IMR-90 (cell line): ENCODE data around the gene RHOH. TPM values are rescaled to one million over a fixed set of nuclear protein-coding genes. Genes with fewer than 3 reads are reported as not detected.

Experiments used
- ATAC-seq: fragments of 200-7000 bp; cut with Tn5 transposase; 2 replicates; pipeline ENCODE4 v1.9.1; 2020; ENCODE audit warnings: low read depth, mild to moderate bottlenecking, moderate library complexity
- BruUV-seq: library from RNA; stranded (reverse); fragments of 400-500 nt; replicated peaks from 2 replicates; lab custom pipeline; 2021; lab: Mats Ljungman, UMichigan
- CTCF ChIA-PET: fragments of 300-600 bp; formaldehyde crosslinking; extraction: SDS; loops from one replicate; lab custom pipeline; 2021; ENCODE audit warnings: antibody characterized with exemption; lab: Yijun Ruan, JAX
- POLR2A ChIA-PET: fragments of 300-600 bp; sonication (Branson Sonifier 250); formaldehyde crosslinking; loops from one replicate; lab custom pipeline; 2022; ENCODE audit warnings: antibody characterized with exemption; ENCODE audit not compliant: unreplicated experiment; lab: Charles Lee
- DNase-seq: peaks from one replicate; pipeline ENCODE4 v3.0.0; 2013
- H2AFZ ChIP-seq: replicated peaks from 2 replicates; pipeline ENCODE3; 2013; ENCODE audit warnings: low read length, mild to moderate bottlenecking; ENCODE audit not compliant: poor library complexity
- H2AK5ac ChIP-seq: 2 replicates; pipeline ENCODE4 v1.6.1; 2013; ENCODE audit warnings: low read depth, low read length, inconsistent platforms
- H2AK9ac ChIP-seq: replicated peaks from 2 replicates; pipeline ENCODE3; 2013; ENCODE audit warnings: mild to moderate bottlenecking, low read depth, low read length, moderate library complexity; ENCODE audit not compliant: poor library complexity
- H2BK120ac ChIP-seq: 2 replicates; pipeline ENCODE4 v1.6.1; 2013; ENCODE audit warnings: low read depth, low read length, inconsistent platforms
- H2BK15ac ChIP-seq: 3 replicates; pipeline ENCODE4 v1.6.1; 2013; ENCODE audit warnings: low read depth, low read length, inconsistent platforms
- H2BK20ac ChIP-seq: 2 replicates; pipeline ENCODE4 v1.6.1; 2013; ENCODE audit warnings: low read depth, mild to moderate bottlenecking, inconsistent platforms, low read length, moderate library complexity
- H2BK5ac ChIP-seq: 2 replicates; pipeline ENCODE4 v1.6.1; 2013; ENCODE audit warnings: mild to moderate bottlenecking, low read depth, low read length, inconsistent platforms; ENCODE audit not compliant: poor library complexity, severe bottlenecking
- H3K14ac ChIP-seq: replicated peaks from 2 replicates; pipeline ENCODE4 v1.6.1; 2013; ENCODE audit warnings: low read depth, low read length, inconsistent platforms
- H3K18ac ChIP-seq: 2 replicates; pipeline ENCODE4 v1.6.1; 2013; ENCODE audit warnings: low read depth, low read length, control low read depth
- H3K23ac ChIP-seq: 2 replicates; pipeline ENCODE4 v1.6.1; 2013; ENCODE audit warnings: low read depth, low read length, inconsistent platforms
- H3K27ac ChIP-seq: 2 replicates; pipeline ENCODE4 v1.5.1; 2013; ENCODE audit warnings: mild to moderate bottlenecking, control low read depth, low read length; ENCODE audit not compliant: insufficient read depth
- H3K27me3 ChIP-seq: 2 replicates; pipeline ENCODE4 v1.6.1; 2013; ENCODE audit warnings: low read length; ENCODE audit not compliant: control insufficient read depth, insufficient read depth
- H3K36me3 ChIP-seq: 2 replicates; pipeline ENCODE4 v1.6.1; 2013; ENCODE audit warnings: low read length, mixed read lengths; ENCODE audit not compliant: control insufficient read depth, insufficient read depth
- H3K4ac ChIP-seq: 2 replicates; pipeline ENCODE4 v1.6.1; 2013; ENCODE audit warnings: low read depth, low read length, inconsistent platforms
- H3K4me1 ChIP-seq: 2 replicates; pipeline ENCODE4 v1.6.1; 2013; ENCODE audit warnings: low read length, mixed read lengths; ENCODE audit not compliant: control insufficient read depth, insufficient read depth
- H3K4me2 ChIP-seq: 2 replicates; pipeline ENCODE4 v1.6.1; 2013; ENCODE audit warnings: low read depth, mild to moderate bottlenecking, control low read depth, low read length, moderate library complexity
- H3K4me3 ChIP-seq: 2 replicates; pipeline ENCODE4 v1.5.1; 2013; ENCODE audit warnings: low read depth, mild to moderate bottlenecking, control low read depth, low read length, moderate library complexity; ENCODE audit not compliant: insufficient read depth
- H3K56ac ChIP-seq: 2 replicates; pipeline ENCODE4 v1.6.1; 2013; ENCODE audit warnings: low read length, inconsistent platforms; ENCODE audit not compliant: insufficient read depth; ENCODE audit errors: extremely low read depth
- H3K79me1 ChIP-seq, 2 experiments: 2 replicates each; pipeline ENCODE4 v1.6.1; 2013; ENCODE audit warnings: low read length in 2 of 2, inconsistent platforms in 1 of 2, low read depth in 1 of 2
- H3K9ac ChIP-seq: 2 replicates; pipeline ENCODE4 v1.6.1; 2013; ENCODE audit warnings: low read depth, low read length, control low read depth
- H3K9me1 ChIP-seq: 2 replicates; pipeline ENCODE4 v1.6.1; 2013; ENCODE audit warnings: low read length, inconsistent platforms; ENCODE audit not compliant: insufficient read depth
- H3K9me3 ChIP-seq: 2 replicates; pipeline ENCODE4 v1.6.1; 2013; ENCODE audit warnings: low read length; ENCODE audit not compliant: control insufficient read depth, insufficient read depth
- H4K20me1 ChIP-seq: 2 replicates; pipeline ENCODE4 v1.6.1; 2013; ENCODE audit warnings: low read length, inconsistent platforms; ENCODE audit not compliant: insufficient read depth
- H4K5ac ChIP-seq: 2 replicates; pipeline ENCODE4 v1.6.1; 2013; ENCODE audit warnings: mild to moderate bottlenecking, low read depth, low read length, control low read depth
- H4K8ac ChIP-seq, 2 experiments: 2 replicates each; pipeline ENCODE4 v1.6.1; 2013; ENCODE audit warnings: low read depth in 2 of 2, low read length in 2 of 2, control low read depth in 1 of 2, inconsistent platforms in 1 of 2
- H4K91ac ChIP-seq: 2 replicates; pipeline ENCODE4 v1.6.1; 2013; ENCODE audit warnings: low read depth, low read length, inconsistent platforms; ENCODE audit not compliant: insufficient read depth
- BHLHE40 ChIP-seq: fragments of 150-350 bp; IDR thresholded peaks from 2 replicates; pipeline ENCODE4 v1.6.1; 2016; ENCODE audit warnings: mild to moderate bottlenecking, low read depth, low read length
- CEBPB ChIP-seq: IDR thresholded peaks from 2 replicates; pipeline ENCODE4 v1.6.1; 2012; ENCODE audit warnings: low read depth, low read length, improper control_type of control experiment
- CHD1 ChIP-seq: IDR thresholded peaks from 2 replicates; pipeline ENCODE4 v1.6.1; 2012; ENCODE audit warnings: low read depth, low read length, improper control_type of control experiment
- FOS ChIP-seq: fragments of 150-350 bp; IDR thresholded peaks from 2 replicates; pipeline ENCODE4 v1.6.1; 2016; ENCODE audit warnings: low read depth, low read length
- MAFK ChIP-seq: IDR thresholded peaks from 2 replicates; pipeline ENCODE4 v1.6.1; 2012; ENCODE audit warnings: low read depth, low read length, improper control_type of control experiment
- MAZ ChIP-seq: IDR thresholded peaks from 2 replicates; pipeline ENCODE4 v1.6.1; 2012; ENCODE audit warnings: low read depth, mild to moderate bottlenecking, low read length, improper control_type of control experiment, moderate library complexity, borderline replicate concordance
- MXI1 ChIP-seq: IDR thresholded peaks from 2 replicates; pipeline ENCODE4 v1.6.1; 2012; ENCODE audit warnings: low read depth, mild to moderate bottlenecking, low read length, moderate library complexity, borderline replicate concordance
- NFE2L2 ChIP-seq: fragments of 150-350 bp; IDR thresholded peaks from 2 replicates; pipeline ENCODE4 v1.6.1; 2016; ENCODE audit warnings: low read depth, mild to moderate bottlenecking, low read length
- RAD21 ChIP-seq: IDR thresholded peaks from 2 replicates; pipeline ENCODE4 v1.6.1; 2012; ENCODE audit warnings: low read length, improper control_type of control experiment
- RFX5 ChIP-seq: IDR thresholded peaks from 2 replicates; pipeline ENCODE4 v1.8.0; 2012; ENCODE audit warnings: low read depth, mild to moderate bottlenecking, low read length, moderate library complexity
- SMC3 ChIP-seq: fragments of 150-350 bp; IDR thresholded peaks from 2 replicates; pipeline ENCODE4 v1.6.1; 2016; ENCODE audit warnings: low read depth, mild to moderate bottlenecking, antibody characterized with exemption, low read length, moderate library complexity
- WGBS, 2 experiments: methylation state at CpG; one replicate each; pipeline versions ENCODE4 v1.1.5 to v1.1.7; 2013; ENCODE audit warnings: missing lambda C conversion rate in 2 of 2; ENCODE audit not compliant: insufficient read length in 1 of 2; ENCODE audit errors: extremely low coverage in 2 of 2; 5-methylcytosine and 5-hydroxymethylcytosine counted together
- dilution Hi-C: fragments of 300-500 bp; cut with HindIII; formaldehyde crosslinking; loops from one replicate; pipeline ENCODE4 v1.14.3; 2018; ENCODE audit warnings: low sequenced_read_pairs; ENCODE audit not compliant: unreplicated experiment
- in situ Hi-C: fragments of 300-500 bp; cut with MboI; formaldehyde crosslinking; loops from 3 replicates; pipeline ENCODE4 v1.14.3; 2019; ENCODE audit warnings: low sequenced_read_pairs, inconsistent platforms, mixed read lengths
- intact Hi-C: fragments of 100-400 bp; cut with micrococcal nuclease; formaldehyde crosslinking; loops from 2 replicates; pipeline ENCODE4 v1.10.0; 2022
- polyA plus RNA-seq, 3 experiments: library from polyadenylated mRNA; depleted of rRNA; stranded (reverse); fragments of >200 nt; gene quantifications; 2 replicates each; pipeline ENCODE4 v1.2.3, GENCODE V29; 2012; ENCODE audit warnings: low replicate concordance in 1 of 3
- total RNA-seq: library from RNA; depleted of rRNA; stranded (reverse); fragments of >200 nt; gene quantifications from 2 replicates; pipeline ENCODE4 v1.2.3, GENCODE V29; 2012
- TF ChIP-seq, protein P1 (sequence below): fragments of 150-350 bp; IDR thresholded peaks from 2 replicates; pipeline ENCODE4 v1.6.1; 2016; ENCODE audit warnings: low read depth, mild to moderate bottlenecking, low read length, moderate library complexity, borderline replicate concordance
- TF ChIP-seq, protein P2 (sequence below): conservative IDR thresholded peaks from 2 replicates; pipeline ENCODE4 v1.5.1; 2012; ENCODE audit warnings: mild to moderate bottlenecking, low read depth, low read length, improper control_type of control experiment
- TF ChIP-seq, protein P3 (sequence below): fragments of 150-350 bp; IDR thresholded peaks from 2 replicates; pipeline ENCODE4 v1.6.1; 2017; ENCODE audit warnings: mild to moderate bottlenecking, antibody characterized with exemption, low read length, low read depth

The RHOH gene
- total and polyA plus RNA-seq, 2 of the 4 experiments (the other 2 are of a cell fraction): not detected

DNA sequence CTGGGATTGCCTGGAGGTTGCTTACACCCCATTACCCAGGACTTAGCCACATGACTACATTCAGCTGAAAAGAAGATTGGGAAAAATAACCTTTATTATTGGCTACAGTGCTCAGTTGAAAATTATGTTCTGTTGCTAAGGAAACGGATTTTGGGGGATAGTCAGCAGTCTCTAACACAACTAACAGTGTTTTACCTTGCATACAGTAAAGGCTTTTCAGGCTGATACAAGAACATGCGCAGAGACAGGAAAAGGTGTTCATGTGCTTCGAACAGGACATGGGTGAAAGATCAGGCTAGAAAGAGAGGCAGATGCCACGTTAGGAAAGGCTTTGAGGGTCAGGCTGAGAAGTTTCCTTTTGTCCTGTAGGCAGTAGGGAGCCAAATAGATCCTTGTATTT, 14.8 kb upstream of the RHOH start:
- no peak overlapping the region for H2AK5ac ChIP-seq
- no peak overlapping the region for H2BK120ac ChIP-seq
- ChIA-PET POLR2A (no interaction called here), CTCF (no interaction called here)
- no peaks in the 10 kb centered on the region for H4K20me1 ChIP-seq
- H3K9me1 ChIP-seq: no peaks in the 10 kb centered on the region
- H2AFZ ChIP-seq: no peak overlapping the region
- no peaks in the 10 kb centered on the region; the same call in 1 of the 2 replicates for H3K27me3 ChIP-seq
- WGBS, 2 experiments: 100% methylated on average over 2 of the region's 4 CpGs; no CpG with 5 or more reads in 1 of the 2 experiments
- ATAC-seq (no peak), DNase-seq (no peak)
- no peaks in the 10 kb centered on the region for H3K9me3 ChIP-seq
- no peak overlapping the region for H4K91ac ChIP-seq
- in situ Hi-C loops (no loop called here), intact Hi-C loops (no loop called here), dilution Hi-C loops (no loop called here)
- no peak overlapping the region for H3K4me3 ChIP-seq
- H4K5ac ChIP-seq: no peak overlapping the region
- H3K9ac ChIP-seq: no peak overlapping the region
- no peak overlapping the region for H3K56ac ChIP-seq
- no peaks in the 10 kb centered on the region for H3K79me1 ChIP-seq
- no peak overlapping the region for H3K4ac ChIP-seq
- no TSS peak for BruUV-seq
- H3K27ac ChIP-seq: no peak overlapping the region
- TF ChIP-seq, protein P1, sequence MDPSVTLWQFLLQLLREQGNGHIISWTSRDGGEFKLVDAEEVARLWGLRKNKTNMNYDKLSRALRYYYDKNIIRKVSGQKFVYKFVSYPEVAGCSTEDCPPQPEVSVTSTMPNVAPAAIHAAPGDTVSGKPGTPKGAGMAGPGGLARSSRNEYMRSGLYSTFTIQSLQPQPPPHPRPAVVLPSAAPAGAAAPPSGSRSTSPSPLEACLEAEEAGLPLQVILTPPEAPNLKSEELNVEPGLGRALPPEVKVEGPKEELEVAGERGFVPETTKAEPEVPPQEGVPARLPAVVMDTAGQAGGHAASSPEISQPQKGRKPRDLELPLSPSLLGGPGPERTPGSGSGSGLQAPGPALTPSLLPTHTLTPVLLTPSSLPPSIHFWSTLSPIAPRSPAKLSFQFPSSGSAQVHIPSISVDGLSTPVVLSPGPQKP: no peak
- TF ChIP-seq MAFK (no peak), SMC3 (no peak), MAZ (no peak), CHD1 (no peak), RFX5 (no peak), BHLHE40 (no peak), MXI1 (no peak), NFE2L2 (no peak), RAD21 (no peak), FOS (no peak), CEBPB (no peak)
- TF ChIP-seq, protein P2, sequence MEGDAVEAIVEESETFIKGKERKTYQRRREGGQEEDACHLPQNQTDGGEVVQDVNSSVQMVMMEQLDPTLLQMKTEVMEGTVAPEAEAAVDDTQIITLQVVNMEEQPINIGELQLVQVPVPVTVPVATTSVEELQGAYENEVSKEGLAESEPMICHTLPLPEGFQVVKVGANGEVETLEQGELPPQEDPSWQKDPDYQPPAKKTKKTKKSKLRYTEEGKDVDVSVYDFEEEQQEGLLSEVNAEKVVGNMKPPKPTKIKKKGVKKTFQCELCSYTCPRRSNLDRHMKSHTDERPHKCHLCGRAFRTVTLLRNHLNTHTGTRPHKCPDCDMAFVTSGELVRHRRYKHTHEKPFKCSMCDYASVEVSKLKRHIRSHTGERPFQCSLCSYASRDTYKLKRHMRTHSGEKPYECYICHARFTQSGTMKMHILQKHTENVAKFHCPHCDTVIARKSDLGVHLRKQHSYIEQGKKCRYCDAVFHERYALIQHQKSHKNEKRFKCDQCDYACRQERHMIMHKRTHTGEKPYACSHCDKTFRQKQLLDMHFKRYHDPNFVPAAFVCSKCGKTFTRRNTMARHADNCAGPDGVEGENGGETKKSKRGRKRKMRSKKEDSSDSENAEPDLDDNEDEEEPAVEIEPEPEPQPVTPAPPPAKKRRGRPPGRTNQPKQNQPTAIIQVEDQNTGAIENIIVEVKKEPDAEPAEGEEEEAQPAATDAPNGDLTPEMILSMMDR: no peak
- TF ChIP-seq, protein P3, sequence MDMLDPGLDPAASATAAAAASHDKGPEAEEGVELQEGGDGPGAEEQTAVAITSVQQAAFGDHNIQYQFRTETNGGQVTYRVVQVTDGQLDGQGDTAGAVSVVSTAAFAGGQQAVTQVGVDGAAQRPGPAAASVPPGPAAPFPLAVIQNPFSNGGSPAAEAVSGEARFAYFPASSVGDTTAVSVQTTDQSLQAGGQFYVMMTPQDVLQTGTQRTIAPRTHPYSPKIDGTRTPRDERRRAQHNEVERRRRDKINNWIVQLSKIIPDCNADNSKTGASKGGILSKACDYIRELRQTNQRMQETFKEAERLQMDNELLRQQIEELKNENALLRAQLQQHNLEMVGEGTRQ: no peak
- H2BK15ac ChIP-seq: no peak overlapping the region
- H2BK20ac ChIP-seq: no peak overlapping the region
- no peaks in the 10 kb centered on the region for H3K4me1 ChIP-seq
- H3K23ac ChIP-seq: no peak overlapping the region
- H3K14ac ChIP-seq: no peak overlapping the region
- H3K36me3 ChIP-seq: no peaks in the 10 kb centered on the region
- no peak overlapping the region for H2AK9ac ChIP-seq
- no peak overlapping the region for H3K4me2 ChIP-seq
- no peak overlapping the region for H3K18ac ChIP-seq
- H2BK5ac ChIP-seq: no peak overlapping the region
- H4K8ac ChIP-seq: no peak overlapping the region
